H1 (cell line): Measurements from ENCODE around the gene COPZ2. TPM values are rescaled to one million over a fixed set of nuclear protein-coding genes. Genes with fewer than 3 reads are reported as not detected.

Source experiments
- CTCF ChIA-PET: fragments of 300-600 bp; sonication (Branson Sonifier 250); formaldehyde crosslinking; loops from one replicate; lab custom pipeline; 2021; ENCODE audit not compliant: partially characterized antibody; lab: Charles Lee
- POLR2A ChIA-PET: fragments of 300-600 bp; sonication (Branson Sonifier 250); formaldehyde crosslinking; loops from one replicate; lab custom pipeline; 2021; ENCODE audit warnings: inconsistent platforms; ENCODE audit not compliant: partially characterized antibody; lab: Charles Lee
- DNase-seq, 2 experiments: peaks; one replicate each; pipeline versions ENCODE4 v3.0.0 to v3.0.0-alpha.2; 2010 to 2022; ENCODE audit warnings: low spot score in 2 of 2, low read depth in 1 of 2, mixed read lengths in 1 of 2
- FAIRE-seq: peaks from 2 replicates; lab custom pipeline; 2011; peaks lifted over from hg19 to GRCh38; lab: Jason Lieb, UNC
- H2AFZ ChIP-seq: 2 replicates; pipeline ENCODE4 v1.8.1; 2012; ENCODE audit warnings: low read length, inconsistent platforms
- H2AK5ac ChIP-seq: 2 replicates; pipeline ENCODE4 v1.6.1; 2013; ENCODE audit warnings: low read depth, low read length
- H2BK120ac ChIP-seq: replicated peaks from 2 replicates; pipeline ENCODE3; 2013; ENCODE audit warnings: low read depth, low read length, inconsistent platforms
- H2BK12ac ChIP-seq: 2 replicates; pipeline ENCODE4 v1.6.1; 2013; ENCODE audit warnings: low read depth, low read length
- H2BK15ac ChIP-seq: 2 replicates; pipeline ENCODE4 v1.6.1; 2013; ENCODE audit warnings: low read length
- H2BK20ac ChIP-seq: 2 replicates; pipeline ENCODE4 v1.6.1; 2013; ENCODE audit warnings: low read length
- H2BK5ac ChIP-seq: 2 replicates; pipeline ENCODE4 v1.6.1; 2013; ENCODE audit warnings: low read depth, low read length
- H3K14ac ChIP-seq: 2 replicates; pipeline ENCODE4 v1.6.1; 2013; ENCODE audit warnings: inconsistent platforms; ENCODE audit not compliant: insufficient read length
- H3K18ac ChIP-seq: 2 replicates; pipeline ENCODE4 v1.6.1; 2013; ENCODE audit warnings: low read length; ENCODE audit errors: extremely low read depth
- H3K23ac ChIP-seq: 2 replicates; pipeline ENCODE4 v1.6.1; 2013; ENCODE audit warnings: inconsistent platforms; ENCODE audit not compliant: insufficient read length
- H3K23me2 ChIP-seq: 2 replicates; pipeline ENCODE4 v1.6.1; 2013; ENCODE audit warnings: low read depth, low read length
- H3K27ac ChIP-seq: 2 replicates; pipeline ENCODE4 v1.6.1; 2011; ENCODE audit warnings: low read depth, low read length, inconsistent platforms
- H3K27me3 ChIP-seq, 4 experiments: replicated peaks in 1 of 4; 1 replicate in 1 of 4; 2 replicates in 3 of 4; pipeline versions ENCODE4 v1.6.1 to v1.8.1; 2011 to 2013; ENCODE audit warnings: low read length in 3 of 4, mild to moderate bottlenecking in 3 of 4, inconsistent platforms in 2 of 4, mixed read lengths in 2 of 4, moderate library complexity in 1 of 4; ENCODE audit not compliant: control insufficient read depth in 3 of 4, insufficient read depth in 3 of 4; ENCODE audit errors: extremely low read depth in 1 of 4
- H3K36me3 ChIP-seq, 4 experiments: 2 replicates each; pipeline versions ENCODE4 v1.6.1 to v1.8.1; 2011 to 2013; ENCODE audit warnings: mild to moderate bottlenecking in 4 of 4, low read length in 3 of 4, moderate library complexity in 2 of 4, control low read depth in 1 of 4, inconsistent platforms in 1 of 4; ENCODE audit not compliant: insufficient read depth in 4 of 4, control insufficient read depth in 2 of 4
- H3K4ac ChIP-seq: replicated peaks from 2 replicates; pipeline ENCODE3; 2013; ENCODE audit warnings: low read length, low read depth, mixed read lengths, inconsistent platforms; ENCODE audit not compliant: insufficient read length
- H3K4me1 ChIP-seq, 4 experiments: replicated peaks in 1 of 4; 1 replicate in 1 of 4; 2 replicates in 3 of 4; pipeline versions ENCODE4 v1.6.1 to v1.8.1; 2011 to 2013; ENCODE audit warnings: low read length in 3 of 4, inconsistent platforms in 2 of 4, mixed read lengths in 1 of 4; ENCODE audit not compliant: insufficient read depth in 4 of 4, control insufficient read depth in 3 of 4
- H3K4me2 ChIP-seq, 2 experiments: 2 replicates each; pipeline versions ENCODE4 v1.6.1 to v1.8.1; 2011 to 2013; ENCODE audit warnings: low read depth in 2 of 2, low read length in 2 of 2, control low read depth in 1 of 2, inconsistent platforms in 1 of 2, mild to moderate bottlenecking in 1 of 2; ENCODE audit not compliant: insufficient read depth in 1 of 2
- H3K4me3 ChIP-seq, 4 experiments: fragments of 200-600, 300-600 bp in 1 of 4; sonication (generic), shearing (Covaris generic), sonication (Bioruptor Twin) in 1 of 4; 2 replicates each; pipeline versions ENCODE4 v1.5.1 to v1.8.1; 2011 to 2016; ENCODE audit warnings: low read length in 4 of 4, low read depth in 3 of 4, control low read depth in 2 of 4, inconsistent platforms in 2 of 4, mild to moderate bottlenecking in 2 of 4, mixed read lengths in 1 of 4, moderate library complexity in 1 of 4; ENCODE audit not compliant: insufficient read depth in 2 of 4; ENCODE audit errors: extremely low read depth in 1 of 4
- H3K56ac ChIP-seq: replicated peaks from 2 replicates; pipeline ENCODE3; 2013; ENCODE audit warnings: low read depth, mild to moderate bottlenecking, mixed read lengths, low read length, inconsistent platforms; ENCODE audit not compliant: insufficient read length
- H3K79me1 ChIP-seq: 2 replicates; pipeline ENCODE4 v1.6.1; 2013; ENCODE audit warnings: low read depth, low read length, control low read depth
- H3K79me2 ChIP-seq, 2 experiments: 2 replicates each; pipeline versions ENCODE4 v1.6.1 to v1.8.1; 2012 to 2013; ENCODE audit warnings: low read length in 2 of 2, mild to moderate bottlenecking in 2 of 2, inconsistent platforms in 1 of 2; ENCODE audit not compliant: insufficient read depth in 2 of 2, control insufficient read depth in 1 of 2
- H3K9ac ChIP-seq, 4 experiments: replicated peaks in 1 of 4; 1 replicate in 1 of 4; 2 replicates in 3 of 4; pipeline versions ENCODE4 v1.6.1 to v1.8.1; 2011 to 2013; ENCODE audit warnings: low read depth in 3 of 4, low read length in 3 of 4, control low read depth in 2 of 4, mild to moderate bottlenecking in 2 of 4, moderate library complexity in 2 of 4, inconsistent platforms in 1 of 4; ENCODE audit errors: extremely low read depth in 1 of 4
- H3K9me3 ChIP-seq, 2 experiments: 2 replicates each; pipeline versions ENCODE4 v1.6.1 to v1.8.1; 2012 to 2013; ENCODE audit warnings: mild to moderate bottlenecking in 2 of 2, moderate library complexity in 2 of 2, control low read depth in 1 of 2, inconsistent platforms in 1 of 2, low read depth in 1 of 2, low read length in 1 of 2, mixed read lengths in 1 of 2; ENCODE audit not compliant: insufficient read depth in 2 of 2
- H4K20me1 ChIP-seq, 2 experiments: replicated peaks in 1 of 2; 2 replicates each; pipeline versions ENCODE3 to v1.8.1; 2011 to 2013; ENCODE audit warnings: inconsistent platforms in 2 of 2, low read length in 2 of 2, mild to moderate bottlenecking in 1 of 2; ENCODE audit not compliant: insufficient read depth in 2 of 2, control insufficient read depth in 1 of 2
- H4K5ac ChIP-seq: 2 replicates; pipeline ENCODE4 v1.6.1; 2013; ENCODE audit warnings: low read length, low read depth, mixed read lengths, inconsistent platforms; ENCODE audit not compliant: insufficient read length
- H4K8ac ChIP-seq: 2 replicates; pipeline ENCODE4 v1.8.0; 2013; ENCODE audit warnings: mild to moderate bottlenecking, moderate library complexity, low read length, inconsistent platforms; ENCODE audit not compliant: insufficient read depth; ENCODE audit errors: extremely low read depth
- H4K91ac ChIP-seq: replicated peaks from 2 replicates; pipeline ENCODE3; 2013; ENCODE audit warnings: low read length, mixed read lengths, inconsistent platforms; ENCODE audit not compliant: insufficient read length
- WGBS, 2 experiments: shearing (Covaris generic) in 1 of 2; methylation state at CpG; one replicate each; pipeline versions ENCODE4 v1.1.6 to v1.1.7; 2013 to 2015; ENCODE audit warnings: low lambda C conversion rate in 2 of 2, mixed read lengths in 2 of 2, inconsistent platforms in 1 of 2, low coverage in 1 of 2, missing lambda C conversion rate in 1 of 2; ENCODE audit not compliant: insufficient replicate concordance in 2 of 2, insufficient coverage in 1 of 2, insufficient read length in 1 of 2; ENCODE audit errors: extremely low coverage in 1 of 2, missing lambda C conversion rate in 1 of 2; 5-methylcytosine and 5-hydroxymethylcytosine counted together
- polyA plus RNA-seq, 7 experiments: library from polyadenylated mRNA; depleted of rRNA in 3 of 7; stranded (reverse) in 5 of 7; unstranded in 2 of 7; fragments of >200 nt in 5 of 7; fragments of 200-250 nt in 2 of 7; gene quantifications; 1 replicate in 5 of 7; 2 replicates in 1 of 7; 4 replicates in 1 of 7; pipeline versions ENCODE4 v1.2.1 to v1.2.3, GENCODE V29; 2011 to 2013; ENCODE audit warnings: missing spikeins in 2 of 7, mixed read lengths in 2 of 7
- total RNA-seq: library from RNA; stranded (reverse); fragmentation: NEBNext Ultra II Directional; extraction: Animal tissue kit (Norgen Biotek cat#: 25700); gene quantifications from 2 replicates; pipeline ENCODE4 v1.2.1, GENCODE V29; 2021

The COPZ2 gene
- total and polyA plus RNA-seq, 2 of the 8 experiments (the other 6 are each of a cell fraction or from before 2014, with no cell fraction given) = 0.24 TPM; not detected in 1

- WGBS, 2 experiments = 57% methylated on average over 8 of the region's 8 CpGs; no CpG with 5 or more reads in 1 of the 2 experiments
- Histone ChIP-seq H3K4me2 (peak overlapping the region; percentile 42 to 100; a peak in 3 of 4 replicates), H2BK20ac (no peak overlapping the region), H3K9me3 (no peaks in the 10 kb centered on the region), H3K18ac (no peak overlapping the region), H2AFZ (no peak overlapping the region), H2AK5ac (no peak overlapping the region), H3K79me2 (no peaks in the 10 kb centered on the region), H3K9ac (no peak overlapping the region), H3K56ac (no peak overlapping the region), H4K8ac (no peak overlapping the region), H3K27ac (no peak overlapping the region), H3K4ac (no peak overlapping the region), H3K36me3 (no peaks in the 10 kb centered on the region), H3K14ac (no peak overlapping the region), H4K20me1 (no peaks in the 10 kb centered on the region), H3K23me2 (peaks cover 18% of the 10 kb centered on the region), H3K4me3 (peak overlapping the region in 1 of 4 experiments; percentile 55; a peak in 2 of 8 replicates), H2BK120ac (no peak overlapping the region), H2BK15ac (no peak overlapping the region), H4K5ac (no peak overlapping the region), H2BK12ac (0 out of 2 replicates have a peak overlapping the region, but pooled peaks have one; percentile 11), H3K79me1 (no peaks in the 10 kb centered on the region), H2BK5ac (no peak overlapping the region), H3K23ac (no peak overlapping the region), H3K4me1 (peaks cover 0 to 21% (median 11%) of the 10 kb centered on the region in 4 experiments; a peak in 5 of 7 replicates), H4K91ac (no peak overlapping the region), H3K27me3 (peaks cover 2 to 23% (median 17%) of the 10 kb centered on the region in 4 experiments)
- DNase-seq = peak in 1 of 2 experiments; percentile 48
- ChIA-PET CTCF (interaction anchor here (0.7 to 8.9 kb wide), 46 partner anchors 10 to 596 kb away, joined by 3 to 181 read pairs (median 4); partner anchors contain the start of genes NFE2L1 and SNX11), POLR2A (interaction anchor here (0.6 to 28.1 kb wide), 4 partner anchors 10 to 105 kb away, joined by 3 to 1227 read pairs (median 6); partner anchors contain the start of gene NFE2L1)
- FAIRE-seq = no peak
These were observed 11.6 kb downstream of the COPZ2 start for GRCh38 chr17:48025904-48026501.
